Panc1 (cell line): Measurements from ENCODE around the gene CNTN4. TPM values are rescaled to one million over a fixed set of nuclear protein-coding genes. Genes with fewer than 3 reads are reported as not detected.

Experiments used
- ATAC-seq: fragments of 200-7000 bp; cut with Tn5 transposase; 2 replicates; pipeline ENCODE4 v1.9.1; 2020; ENCODE audit warnings: mild to moderate bottlenecking, moderate library complexity
- BruUV-seq: library from RNA; stranded (reverse); fragments of 400-500 nt; replicated peaks from 2 replicates; lab custom pipeline; 2021; lab: Mats Ljungman, UMichigan
- CTCF ChIA-PET: fragments of 300-600 bp; sonication (Branson Sonifier 250); formaldehyde crosslinking; loops from one replicate; lab custom pipeline; 2022; ENCODE audit warnings: antibody characterized with exemption; lab: Charles Lee
- POLR2A ChIA-PET: fragments of 300-600 bp; sonication (Branson Sonifier 250); formaldehyde crosslinking; loops from one replicate; lab custom pipeline; 2022; ENCODE audit warnings: antibody characterized with exemption; lab: Charles Lee
- DNase-seq: peaks from one replicate; pipeline ENCODE4 v3.0.0-alpha.2; 2010; ENCODE audit warnings: low read depth, low spot score
- H3K27ac ChIP-seq: 2 replicates; pipeline ENCODE4 v1.5.1; 2011; ENCODE audit warnings: mild to moderate bottlenecking, low read length, inconsistent platforms
- H3K27me3 ChIP-seq: fragments of 200-500 bp; sonication (Bioruptor generic); 2 replicates; pipeline ENCODE4 v1.6.0; 2014; ENCODE audit warnings: low read length, inconsistent platforms; ENCODE audit not compliant: control insufficient read depth, insufficient read depth
- H3K36me3 ChIP-seq: fragments of 200-500 bp; sonication (Bioruptor generic); 2 replicates; pipeline ENCODE4 v1.5.1; 2014; ENCODE audit warnings: inconsistent platforms, mild to moderate bottlenecking, low read length, moderate library complexity; ENCODE audit not compliant: control insufficient read depth, insufficient read depth
- H3K4me1 ChIP-seq: 2 replicates; pipeline ENCODE4 v1.5.1; 2011; ENCODE audit warnings: inconsistent platforms, mild to moderate bottlenecking, low read length, moderate library complexity; ENCODE audit not compliant: control insufficient read depth, insufficient read depth
- H3K4me3 ChIP-seq, 2 experiments: 2 replicates each; pipeline ENCODE4 v1.5.1; 2011 to 2012; ENCODE audit warnings: low read depth in 2 of 2, low read length in 2 of 2, mild to moderate bottlenecking in 2 of 2, inconsistent platforms in 1 of 2, moderate library complexity in 1 of 2
- H3K9me3 ChIP-seq: fragments of 200-500 bp; sonication (Bioruptor generic); 2 replicates; pipeline ENCODE4 v1.5.1; 2014; ENCODE audit warnings: low read depth, mild to moderate bottlenecking, inconsistent platforms, low read length, moderate library complexity; ENCODE audit not compliant: control insufficient read depth, insufficient read depth
- POLR2AphosphoS5 ChIP-seq: IDR thresholded peaks from 2 replicates; pipeline ENCODE4 v1.6.1; 2012; ENCODE audit warnings: mild to moderate bottlenecking, low read depth, low read length, moderate library complexity
- SIN3A ChIP-seq: IDR thresholded peaks from 2 replicates; pipeline ENCODE4 v1.6.1; 2012; ENCODE audit warnings: low read depth, mild to moderate bottlenecking, low read length, moderate library complexity, borderline replicate concordance; ENCODE audit not compliant: insufficient read depth
- TCF7L2 ChIP-seq: IDR thresholded peaks from 2 replicates; pipeline ENCODE4 v1.6.1; 2011; ENCODE audit warnings: mild to moderate bottlenecking, low read depth, low read length, inconsistent platforms
- in situ Hi-C: cut with HindIII; loops from 2 replicates; pipeline ENCODE4 v1.10.0; 2016; ENCODE audit warnings: low sequenced_read_pairs, low pct_unique_long_range_greater_than_20kb
- intact Hi-C: fragments of 100-400 bp; cut with micrococcal nuclease; formaldehyde crosslinking; loops from one replicate; pipeline ENCODE4 v1.10.0; 2022; ENCODE audit not compliant: unreplicated experiment
- total RNA-seq: library from RNA; stranded (reverse); gene quantifications from one replicate; pipeline ENCODE4 v1.2.1, GENCODE V29; 2021; ENCODE audit not compliant: unreplicated experiment
- TF ChIP-seq, protein P1 (sequence below), 2 experiments: IDR thresholded peaks; 2 replicates each; pipeline ENCODE4 v1.6.1; 2011 to 2012; ENCODE audit warnings: low read depth in 2 of 2, control low read depth in 1 of 2, low read length in 1 of 2, mild to moderate bottlenecking in 1 of 2, moderate library complexity in 1 of 2; ENCODE audit not compliant: insufficient read depth in 1 of 2
- TF ChIP-seq, protein P2 (sequence below): fragments of 450-650 bp; IDR thresholded peaks from 2 replicates; pipeline ENCODE4 v1.5.1; 2017; ENCODE audit warnings: mild to moderate bottlenecking

Gene CNTN4
- total RNA-seq, 1 experiment from 2014 or later, result not detected

DNA sequence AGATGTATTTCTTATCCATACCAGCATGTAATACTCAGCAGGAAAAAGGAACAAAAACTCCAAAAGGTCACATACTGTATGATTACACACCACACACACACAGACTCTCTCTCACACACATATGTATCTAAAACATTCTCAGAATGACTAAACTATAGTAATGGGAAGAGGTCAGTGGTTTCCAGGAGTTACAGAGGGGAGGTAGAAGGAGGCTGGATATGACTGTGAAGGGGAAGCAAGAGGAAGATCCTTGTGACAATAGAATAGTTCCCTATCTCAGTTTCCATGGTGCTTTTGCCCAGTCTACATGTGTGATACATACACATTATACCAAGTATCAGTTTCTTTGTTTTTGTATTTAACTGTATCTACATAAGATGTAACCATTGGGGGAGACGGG is 821.4 kb downstream of the CNTN4 start:
- Histone ChIP-seq H3K9me3 (no peaks in the 10 kb centered on the region), H3K27me3 (no peaks in the 10 kb centered on the region), H3K4me3 (no peak overlapping the region), H3K4me1 (no peaks in the 10 kb centered on the region), H3K36me3 (no peaks in the 10 kb centered on the region), H3K27ac (no peak overlapping the region)
- ChIA-PET POLR2A (no interaction called here), CTCF (no interaction called here)
- no TSS peak for BruUV-seq
- in situ Hi-C loops, result no loop called here
- ATAC-seq (no peak), DNase-seq (no peak)
- intact Hi-C loops, result no loop called here
- TF ChIP-seq, protein P1, sequence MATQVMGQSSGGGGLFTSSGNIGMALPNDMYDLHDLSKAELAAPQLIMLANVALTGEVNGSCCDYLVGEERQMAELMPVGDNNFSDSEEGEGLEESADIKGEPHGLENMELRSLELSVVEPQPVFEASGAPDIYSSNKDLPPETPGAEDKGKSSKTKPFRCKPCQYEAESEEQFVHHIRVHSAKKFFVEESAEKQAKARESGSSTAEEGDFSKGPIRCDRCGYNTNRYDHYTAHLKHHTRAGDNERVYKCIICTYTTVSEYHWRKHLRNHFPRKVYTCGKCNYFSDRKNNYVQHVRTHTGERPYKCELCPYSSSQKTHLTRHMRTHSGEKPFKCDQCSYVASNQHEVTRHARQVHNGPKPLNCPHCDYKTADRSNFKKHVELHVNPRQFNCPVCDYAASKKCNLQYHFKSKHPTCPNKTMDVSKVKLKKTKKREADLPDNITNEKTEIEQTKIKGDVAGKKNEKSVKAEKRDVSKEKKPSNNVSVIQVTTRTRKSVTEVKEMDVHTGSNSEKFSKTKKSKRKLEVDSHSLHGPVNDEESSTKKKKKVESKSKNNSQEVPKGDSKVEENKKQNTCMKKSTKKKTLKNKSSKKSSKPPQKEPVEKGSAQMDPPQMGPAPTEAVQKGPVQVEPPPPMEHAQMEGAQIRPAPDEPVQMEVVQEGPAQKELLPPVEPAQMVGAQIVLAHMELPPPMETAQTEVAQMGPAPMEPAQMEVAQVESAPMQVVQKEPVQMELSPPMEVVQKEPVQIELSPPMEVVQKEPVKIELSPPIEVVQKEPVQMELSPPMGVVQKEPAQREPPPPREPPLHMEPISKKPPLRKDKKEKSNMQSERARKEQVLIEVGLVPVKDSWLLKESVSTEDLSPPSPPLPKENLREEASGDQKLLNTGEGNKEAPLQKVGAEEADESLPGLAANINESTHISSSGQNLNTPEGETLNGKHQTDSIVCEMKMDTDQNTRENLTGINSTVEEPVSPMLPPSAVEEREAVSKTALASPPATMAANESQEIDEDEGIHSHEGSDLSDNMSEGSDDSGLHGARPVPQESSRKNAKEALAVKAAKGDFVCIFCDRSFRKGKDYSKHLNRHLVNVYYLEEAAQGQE (IDR thresholded peaks at IDR 0.05; ENCODE audit: insufficient read depth in 1 of 2, low read depth in 2 of 2, low read length in 1 of 2), result no peak
- no peak for TF ChIP-seq POLR2AphosphoS5
- TF ChIP-seq SIN3A, result no peak
- TF ChIP-seq, protein P2, sequence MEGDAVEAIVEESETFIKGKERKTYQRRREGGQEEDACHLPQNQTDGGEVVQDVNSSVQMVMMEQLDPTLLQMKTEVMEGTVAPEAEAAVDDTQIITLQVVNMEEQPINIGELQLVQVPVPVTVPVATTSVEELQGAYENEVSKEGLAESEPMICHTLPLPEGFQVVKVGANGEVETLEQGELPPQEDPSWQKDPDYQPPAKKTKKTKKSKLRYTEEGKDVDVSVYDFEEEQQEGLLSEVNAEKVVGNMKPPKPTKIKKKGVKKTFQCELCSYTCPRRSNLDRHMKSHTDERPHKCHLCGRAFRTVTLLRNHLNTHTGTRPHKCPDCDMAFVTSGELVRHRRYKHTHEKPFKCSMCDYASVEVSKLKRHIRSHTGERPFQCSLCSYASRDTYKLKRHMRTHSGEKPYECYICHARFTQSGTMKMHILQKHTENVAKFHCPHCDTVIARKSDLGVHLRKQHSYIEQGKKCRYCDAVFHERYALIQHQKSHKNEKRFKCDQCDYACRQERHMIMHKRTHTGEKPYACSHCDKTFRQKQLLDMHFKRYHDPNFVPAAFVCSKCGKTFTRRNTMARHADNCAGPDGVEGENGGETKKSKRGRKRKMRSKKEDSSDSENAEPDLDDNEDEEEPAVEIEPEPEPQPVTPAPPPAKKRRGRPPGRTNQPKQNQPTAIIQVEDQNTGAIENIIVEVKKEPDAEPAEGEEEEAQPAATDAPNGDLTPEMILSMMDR, result no peak
- TF ChIP-seq TCF7L2, result no peak

DNA sequence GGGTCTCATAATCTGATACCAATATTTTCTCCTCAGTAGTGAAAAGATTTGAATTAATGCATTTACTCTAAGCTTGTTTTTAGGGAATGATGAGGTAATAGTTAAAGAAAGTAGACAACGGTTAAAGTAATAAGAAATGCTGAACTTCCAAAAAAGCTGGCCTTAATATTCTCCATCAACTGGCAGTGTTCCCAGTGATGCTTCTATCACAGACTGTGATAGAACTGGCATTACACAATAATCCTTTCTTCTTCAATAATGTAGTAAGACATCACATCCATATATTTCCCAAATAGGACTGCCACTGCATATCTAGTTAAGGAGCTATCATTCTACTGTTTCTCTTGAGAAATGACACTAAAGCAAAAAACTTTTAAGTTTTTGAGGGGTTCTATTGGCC is 822.8 kb downstream of the CNTN4 start:
- H3K36me3 ChIP-seq, result no peaks in the 10 kb centered on the region
- intact Hi-C loops (no loop called here), in situ Hi-C loops (no loop called here)
- no peaks in the 10 kb centered on the region for H3K9me3 ChIP-seq
- BruUV-seq, result no TSS peak
- H3K27me3 ChIP-seq, result no peaks in the 10 kb centered on the region
- H3K27ac ChIP-seq, result no peak overlapping the region
- no peaks in the 10 kb centered on the region for H3K4me1 ChIP-seq
- TF ChIP-seq, protein P1 (IDR thresholded peaks at IDR 0.05; ENCODE audit: insufficient read depth in 1 of 2, low read depth in 2 of 2, low read length in 1 of 2), result no peak
- TF ChIP-seq TCF7L2 (no peak), SIN3A (no peak), POLR2AphosphoS5 (no peak)
- TF ChIP-seq, protein P2, result no peak
- POLR2A ChIA-PET, result no interaction called here
- ATAC-seq (no peak), DNase-seq (no peak)
- CTCF ChIA-PET, result no interaction called here
- no peak overlapping the region for H3K4me3 ChIP-seq
